Neutrophil (primary cell): ENCODE measurements around the gene S100A2.

Experiments
- H3K27ac ChIP-seq: fragments of 200-600 bp; sonication (generic); 2 replicates; pipeline ENCODE4 v1.5.1; 2016; ENCODE audit warnings: mild to moderate bottlenecking, moderate library complexity
- H3K27me3 ChIP-seq: fragments of 200-600 bp; sonication (generic); 2 replicates; pipeline ENCODE4 v1.6.0; 2016; ENCODE audit warnings: mild to moderate bottlenecking
- H3K36me3 ChIP-seq: fragments of 200-600 bp; sonication (generic); 2 replicates; pipeline ENCODE4 v1.5.1; 2017
- H3K4me1 ChIP-seq, 2 experiments: fragments of 200-600 bp in 1 of 2; sonication (generic) in 1 of 2; 1 replicate in 1 of 2; 2 replicates in 1 of 2; pipeline versions ENCODE4 v1.5.1 to v1.6.1; 2013 to 2016; ENCODE audit warnings: low read depth in 1 of 2, low read length in 1 of 2, mild to moderate bottlenecking in 1 of 2, moderate library complexity in 1 of 2; ENCODE audit not compliant: control insufficient read depth in 1 of 2, insufficient read depth in 1 of 2
- H3K4me3 ChIP-seq, 2 experiments: fragments of 200-600 bp in 1 of 2; sonication (generic) in 1 of 2; 1 replicate in 1 of 2; 2 replicates in 1 of 2; pipeline ENCODE4 v1.5.1; 2013 to 2016; ENCODE audit warnings: low read depth in 1 of 2, low read length in 1 of 2, mild to moderate bottlenecking in 1 of 2, moderate library complexity in 1 of 2
- H3K9me3 ChIP-seq: fragments of 200-600 bp; sonication (generic); 2 replicates; pipeline ENCODE4 v1.5.1; 2016
- CTCF ChIP-seq: fragments of 200-600 bp; sonication (generic); IDR thresholded peaks from 2 replicates; pipeline ENCODE4 v1.5.1; 2016; ENCODE audit warnings: antibody characterized with exemption

Gene S100A2

DNA sequence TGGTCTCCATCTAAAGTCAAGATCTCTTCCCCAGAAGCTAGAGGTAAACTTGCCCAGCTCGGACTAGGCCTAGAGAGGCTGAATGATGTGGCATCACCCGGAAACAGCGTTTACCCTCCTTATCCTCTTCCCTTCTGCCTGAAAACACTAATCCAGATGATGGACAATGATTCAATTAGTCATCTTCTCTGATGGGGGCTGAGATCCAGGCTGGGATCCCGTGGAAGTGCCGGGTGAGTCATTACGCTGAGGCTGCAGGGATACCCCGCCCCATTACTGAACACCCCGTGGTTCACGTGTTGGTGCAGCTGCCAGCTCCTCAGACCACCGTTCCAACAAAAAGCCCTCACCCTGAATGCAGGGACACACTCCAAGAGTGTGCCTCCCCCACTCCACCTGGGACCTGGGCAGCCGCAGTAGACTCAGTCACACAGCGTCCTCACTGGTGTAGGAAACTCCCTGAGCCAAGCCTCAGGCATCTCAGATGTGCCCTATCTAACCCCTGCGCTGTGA lies 31.9 kb downstream of the S100A2 start:
- H3K27me3 ChIP-seq = no peaks in the 10 kb centered on the region
- no peak for TF ChIP-seq CTCF
- H3K36me3 ChIP-seq = peaks cover 14% of the 10 kb centered on the region
- no peaks in the 10 kb centered on the region for H3K9me3 ChIP-seq
- peaks cover 56 to 71% of the 10 kb centered on the region in 2 experiments for H3K4me1 ChIP-seq
- peak overlapping the region; percentile 75 to 91 for H3K4me3 ChIP-seq
- H3K27ac ChIP-seq = peak overlapping the region; percentile 92

- Histone ChIP-seq H3K4me3 (peak overlapping the region; percentile 75 to 91), H3K27me3 (no peaks in the 10 kb centered on the region), H3K4me1 (peaks cover 53 to 64% of the 10 kb centered on the region in 2 experiments), H3K9me3 (no peaks in the 10 kb centered on the region), H3K36me3 (peaks cover 14% of the 10 kb centered on the region), H3K27ac (peak overlapping the region; percentile 92)
- TF ChIP-seq CTCF = peak; percentile 92
Observed at GRCh38 chr1:153532769-153533599, 32.7 kb downstream of the S100A2 start.

DNA sequence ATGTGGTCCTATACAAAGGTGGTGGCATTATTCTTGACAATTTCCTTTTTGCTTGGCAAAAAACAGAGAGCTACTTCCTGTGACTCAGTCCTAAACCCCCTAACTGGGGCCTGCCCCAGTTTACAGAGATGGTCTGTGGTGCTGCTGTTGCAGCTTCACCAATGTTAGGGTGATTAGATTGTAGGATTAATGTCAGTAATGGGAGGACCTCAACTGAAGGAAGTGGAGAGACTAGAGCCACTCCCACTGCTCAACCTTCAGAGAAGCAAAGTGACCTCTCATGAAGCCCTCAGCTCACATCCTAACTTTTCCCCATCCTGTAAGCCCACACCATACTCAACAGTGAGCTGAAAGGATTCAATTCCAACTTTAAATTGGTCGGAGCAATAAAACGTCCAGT lies 33.5 kb downstream of the S100A2 start:
- Histone ChIP-seq H3K4me3 (peak overlapping the region; percentile 75 to 91), H3K36me3 (peaks cover 14% of the 10 kb centered on the region), H3K27ac (peak overlapping the region; percentile 92), H3K27me3 (no peaks in the 10 kb centered on the region), H3K9me3 (no peaks in the 10 kb centered on the region), H3K4me1 (peaks cover 58 to 68% of the 10 kb centered on the region in 2 experiments)
- no peak for TF ChIP-seq CTCF

DNA sequence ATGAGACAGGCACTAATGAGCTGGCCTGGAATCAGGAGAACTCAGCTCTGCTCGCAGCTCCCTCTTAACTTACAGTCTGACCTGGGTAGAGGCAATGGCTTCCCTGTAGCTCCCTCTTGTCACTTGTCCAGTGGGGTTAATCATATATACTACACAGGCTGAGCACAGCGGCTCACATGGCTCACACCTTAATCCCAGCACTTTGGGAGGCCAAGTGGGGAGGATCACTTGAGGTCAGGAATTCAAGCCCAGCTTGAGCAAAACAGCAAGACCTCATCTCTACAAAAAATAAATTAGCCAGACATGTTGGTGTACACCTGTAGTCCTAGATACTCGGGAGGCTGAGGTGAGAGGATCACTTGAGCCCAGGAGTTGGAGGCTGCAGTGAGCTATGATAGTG lies 34.0 kb downstream of the S100A2 start:
- H3K27ac ChIP-seq = peak overlapping the region; percentile 92
- H3K36me3 ChIP-seq = peaks cover 14% of the 10 kb centered on the region
- TF ChIP-seq CTCF = no peak
- no peaks in the 10 kb centered on the region for H3K9me3 ChIP-seq
- H3K27me3 ChIP-seq = no peaks in the 10 kb centered on the region
- no peak overlapping the region for H3K4me3 ChIP-seq
- peaks cover 53 to 68% of the 10 kb centered on the region in 2 experiments for H3K4me1 ChIP-seq

- TF ChIP-seq CTCF = no peak
- Histone ChIP-seq H3K27ac (no peak overlapping the region), H3K9me3 (no peaks in the 10 kb centered on the region), H3K4me1 (peaks cover 26 to 40% of the 10 kb centered on the region in 2 experiments), H3K4me3 (no peak overlapping the region), H3K27me3 (no peaks in the 10 kb centered on the region), H3K36me3 (no peaks in the 10 kb centered on the region)
Observed at GRCh38 chr1:153527683-153528040, 38.0 kb downstream of the S100A2 start.
